PFSK-1 (cell line): ENCODE results near the gene FAAH2.

Experiments
- FOXP2 ChIP-seq: optimal IDR thresholded peaks from 2 replicates; pipeline ENCODE3; 2011; ENCODE audit warnings: borderline replicate concordance, control low read depth, inconsistent platforms; ENCODE audit not compliant: insufficient read depth; ENCODE audit errors: extremely low read length, extremely low read depth
- POLR2AphosphoS5 ChIP-seq: IDR thresholded peaks from 2 replicates; pipeline ENCODE4 v1.6.1; 2012; ENCODE audit warnings: low read depth, mild to moderate bottlenecking, control low read depth, low read length, moderate library complexity
- SIN3A ChIP-seq: IDR thresholded peaks from 2 replicates; pipeline ENCODE4 v1.6.1; 2012; ENCODE audit warnings: mild to moderate bottlenecking, low read length, moderate library complexity, borderline replicate concordance; ENCODE audit not compliant: insufficient read depth
- TAF1 ChIP-seq: IDR thresholded peaks from 2 replicates; pipeline ENCODE4 v1.6.1; 2012; ENCODE audit warnings: low read length, control low read depth, borderline replicate concordance; ENCODE audit not compliant: insufficient read depth
- TF ChIP-seq, protein P1 (sequence below), 2 experiments: IDR thresholded peaks; 2 replicates each; pipeline versions ENCODE4 v1.6.1 to v1.8.0; 2011 to 2012; ENCODE audit warnings: low read depth in 2 of 2, low read length in 2 of 2, control low read depth in 1 of 2, inconsistent platforms in 1 of 2, mild to moderate bottlenecking in 1 of 2, moderate library complexity in 1 of 2; ENCODE audit not compliant: insufficient read depth in 1 of 2

The FAAH2 gene

DNA sequence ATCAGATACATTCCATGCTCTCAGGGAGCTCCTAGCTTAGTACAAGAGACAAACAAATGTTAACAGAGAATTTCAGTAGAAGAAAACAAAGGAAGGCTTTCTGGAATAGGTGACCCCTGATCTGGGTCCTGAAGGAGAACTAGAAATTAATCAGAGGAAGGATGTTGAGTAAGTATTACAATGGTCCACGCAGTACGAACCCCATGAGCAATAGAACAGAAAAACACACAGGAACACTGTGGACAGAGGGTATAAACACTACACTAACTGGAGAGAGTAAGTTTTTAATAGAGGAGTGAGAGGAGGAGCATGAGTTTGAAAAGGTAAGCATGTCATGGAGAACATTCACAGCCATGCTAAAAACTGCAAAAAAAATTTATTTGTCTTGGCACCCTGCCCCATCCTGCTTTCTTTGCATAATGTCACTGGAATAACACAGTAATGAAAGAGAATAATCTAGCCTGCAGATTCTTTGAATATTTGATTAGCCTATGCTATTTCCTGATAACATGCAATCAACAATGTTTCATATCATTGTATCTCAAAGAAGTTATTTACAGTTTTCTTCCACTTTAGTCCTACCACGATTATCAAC is 165.0 kb downstream of the FAAH2 start:
- no peak for TF ChIP-seq SIN3A
- no peak for TF ChIP-seq TAF1
- TF ChIP-seq FOXP2, result no peak
- TF ChIP-seq POLR2AphosphoS5, result no peak
- TF ChIP-seq, protein P1, sequence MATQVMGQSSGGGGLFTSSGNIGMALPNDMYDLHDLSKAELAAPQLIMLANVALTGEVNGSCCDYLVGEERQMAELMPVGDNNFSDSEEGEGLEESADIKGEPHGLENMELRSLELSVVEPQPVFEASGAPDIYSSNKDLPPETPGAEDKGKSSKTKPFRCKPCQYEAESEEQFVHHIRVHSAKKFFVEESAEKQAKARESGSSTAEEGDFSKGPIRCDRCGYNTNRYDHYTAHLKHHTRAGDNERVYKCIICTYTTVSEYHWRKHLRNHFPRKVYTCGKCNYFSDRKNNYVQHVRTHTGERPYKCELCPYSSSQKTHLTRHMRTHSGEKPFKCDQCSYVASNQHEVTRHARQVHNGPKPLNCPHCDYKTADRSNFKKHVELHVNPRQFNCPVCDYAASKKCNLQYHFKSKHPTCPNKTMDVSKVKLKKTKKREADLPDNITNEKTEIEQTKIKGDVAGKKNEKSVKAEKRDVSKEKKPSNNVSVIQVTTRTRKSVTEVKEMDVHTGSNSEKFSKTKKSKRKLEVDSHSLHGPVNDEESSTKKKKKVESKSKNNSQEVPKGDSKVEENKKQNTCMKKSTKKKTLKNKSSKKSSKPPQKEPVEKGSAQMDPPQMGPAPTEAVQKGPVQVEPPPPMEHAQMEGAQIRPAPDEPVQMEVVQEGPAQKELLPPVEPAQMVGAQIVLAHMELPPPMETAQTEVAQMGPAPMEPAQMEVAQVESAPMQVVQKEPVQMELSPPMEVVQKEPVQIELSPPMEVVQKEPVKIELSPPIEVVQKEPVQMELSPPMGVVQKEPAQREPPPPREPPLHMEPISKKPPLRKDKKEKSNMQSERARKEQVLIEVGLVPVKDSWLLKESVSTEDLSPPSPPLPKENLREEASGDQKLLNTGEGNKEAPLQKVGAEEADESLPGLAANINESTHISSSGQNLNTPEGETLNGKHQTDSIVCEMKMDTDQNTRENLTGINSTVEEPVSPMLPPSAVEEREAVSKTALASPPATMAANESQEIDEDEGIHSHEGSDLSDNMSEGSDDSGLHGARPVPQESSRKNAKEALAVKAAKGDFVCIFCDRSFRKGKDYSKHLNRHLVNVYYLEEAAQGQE (IDR thresholded peaks at IDR 0.05; ENCODE audit: insufficient read depth in 1 of 2, low read depth in 2 of 2, low read length in 2 of 2), result no peak

DNA sequence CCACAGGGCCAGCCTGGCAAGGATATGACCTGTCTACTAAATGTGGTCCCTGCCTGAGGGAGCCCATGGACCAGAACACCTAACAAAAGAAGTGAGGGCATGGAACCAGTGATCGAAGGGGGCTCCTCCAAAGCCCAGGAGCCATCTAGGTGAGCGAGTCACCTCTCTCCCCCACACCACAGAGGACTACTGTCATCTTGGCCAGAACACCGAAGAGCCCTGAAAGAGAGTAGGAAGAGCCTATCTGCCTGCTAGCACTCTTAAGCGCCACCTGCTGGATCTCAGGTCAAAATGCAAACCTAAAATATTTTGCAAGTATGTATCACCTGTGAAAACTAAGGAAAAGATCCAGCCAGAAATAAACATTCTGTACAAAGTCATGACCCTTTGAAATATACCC is 167.4 kb downstream of the FAAH2 start:
- TF ChIP-seq, protein P1 (IDR thresholded peaks at IDR 0.05; ENCODE audit: insufficient read depth in 1 of 2, low read depth in 2 of 2, low read length in 2 of 2), result no peak
- TF ChIP-seq FOXP2 (no peak), TAF1 (no peak)

DNA sequence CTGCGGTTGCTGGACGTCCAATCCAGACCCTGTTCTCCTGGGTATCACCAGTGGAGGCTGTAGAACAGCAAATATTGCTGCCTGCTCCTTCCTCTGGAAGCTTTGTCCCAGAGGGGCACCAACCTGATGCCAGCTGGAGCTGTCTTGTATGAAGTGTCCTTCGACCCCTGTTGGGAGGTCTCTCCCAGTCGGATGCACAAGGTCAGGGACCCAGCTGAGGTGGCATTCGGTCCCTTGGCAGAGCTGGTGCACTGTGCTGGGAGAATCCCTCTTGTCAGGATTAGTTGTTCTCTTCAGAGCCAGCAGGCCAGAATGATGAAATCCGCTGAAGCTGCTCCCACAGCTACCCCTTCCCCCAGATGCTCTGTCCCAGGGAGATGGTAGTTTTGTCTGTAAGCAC is 195.0 kb downstream of the FAAH2 start:
- TF ChIP-seq TAF1 (no peak), SIN3A (no peak), FOXP2 (no peak), POLR2AphosphoS5 (no peak)
- TF ChIP-seq, protein P1 (IDR thresholded peaks at IDR 0.05; ENCODE audit: insufficient read depth in 1 of 2, low read depth in 2 of 2, low read length in 2 of 2), result no peak

DNA sequence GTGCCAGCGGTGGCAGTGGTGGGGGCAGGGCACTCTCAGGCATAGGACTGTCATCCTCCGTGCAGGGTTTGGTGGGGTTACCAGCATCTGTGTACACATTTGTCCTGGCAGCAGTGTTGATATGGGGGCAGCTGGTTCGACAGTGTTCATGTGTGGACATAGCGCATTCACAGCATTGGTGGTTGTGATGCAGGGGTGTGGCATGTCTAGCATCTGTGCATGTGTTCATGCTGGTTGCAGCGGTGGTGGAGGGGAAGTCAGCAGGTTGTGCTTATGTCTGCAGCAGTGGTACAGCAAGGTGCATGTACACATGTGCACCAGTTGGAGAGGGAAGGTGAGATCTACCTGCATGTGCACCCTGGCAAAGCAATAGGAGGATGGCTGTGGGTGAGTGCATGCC is 230.0 kb downstream of the FAAH2 start:
- TF ChIP-seq SIN3A, result no peak
- TF ChIP-seq FOXP2, result no peak
- TF ChIP-seq, protein P1 (IDR thresholded peaks at IDR 0.05; ENCODE audit: insufficient read depth in 1 of 2, low read depth in 2 of 2, low read length in 2 of 2), result no peak
- no peak for TF ChIP-seq POLR2AphosphoS5
- no peak for TF ChIP-seq TAF1
